Liver (tissue), 3 donors: ENCODE data around the gene SWT1.
"Not testable (repeated sequence)": the region's sequence is repeated elsewhere in the genome, so short reads cannot be mapped to it uniquely, and the experiment has no call there.

Experiments
- EGR1 ChIP-seq, 2 donors: IDR thresholded peaks; 2 replicates each; pipeline ENCODE4 v1.6.1; 2016 to 2018; ENCODE audit warnings: antibody characterized with exemption in 2 of 2, low read depth in 2 of 2
- FOXA1 ChIP-seq: IDR thresholded peaks from 2 replicates; pipeline ENCODE4 v1.6.1; 2016; ENCODE audit warnings: antibody characterized with exemption
- GABPA ChIP-seq, 2 donors: IDR thresholded peaks in 1 of 2; conservative IDR thresholded peaks in 1 of 2; 2 replicates each; pipeline ENCODE4 v1.6.1; 2016; ENCODE audit warnings: antibody characterized with exemption in 2 of 2, mild to moderate bottlenecking in 1 of 2, moderate library complexity in 1 of 2
- JUND ChIP-seq, 2 donors: IDR thresholded peaks; 2 replicates each; pipeline ENCODE4 v1.6.1; 2016; ENCODE audit warnings: antibody characterized with exemption in 2 of 2
- TAF1 ChIP-seq: conservative IDR thresholded peaks from 2 replicates; pipeline ENCODE4 v1.6.1; 2016; ENCODE audit warnings: antibody characterized with exemption, mild to moderate bottlenecking
- TF ChIP-seq, protein P1 (sequence below): fragments of 150-350 bp; IDR thresholded peaks from 2 replicates; pipeline ENCODE4 v1.5.1; 2017; ENCODE audit warnings: improper control_type of control experiment, low read depth, low read length; ENCODE audit not compliant: missing input control
- TF ChIP-seq, protein P2 (sequence below): IDR thresholded peaks from 2 replicates; pipeline ENCODE4 v1.6.1; 2016; ENCODE audit warnings: antibody characterized with exemption, mild to moderate bottlenecking
- TF ChIP-seq, protein P3 (sequence below): IDR thresholded peaks from 2 replicates; pipeline ENCODE4 v1.6.1; 2016; ENCODE audit warnings: antibody characterized with exemption
- donor health status: healthy.
- donor health status: healthy.

DNA sequence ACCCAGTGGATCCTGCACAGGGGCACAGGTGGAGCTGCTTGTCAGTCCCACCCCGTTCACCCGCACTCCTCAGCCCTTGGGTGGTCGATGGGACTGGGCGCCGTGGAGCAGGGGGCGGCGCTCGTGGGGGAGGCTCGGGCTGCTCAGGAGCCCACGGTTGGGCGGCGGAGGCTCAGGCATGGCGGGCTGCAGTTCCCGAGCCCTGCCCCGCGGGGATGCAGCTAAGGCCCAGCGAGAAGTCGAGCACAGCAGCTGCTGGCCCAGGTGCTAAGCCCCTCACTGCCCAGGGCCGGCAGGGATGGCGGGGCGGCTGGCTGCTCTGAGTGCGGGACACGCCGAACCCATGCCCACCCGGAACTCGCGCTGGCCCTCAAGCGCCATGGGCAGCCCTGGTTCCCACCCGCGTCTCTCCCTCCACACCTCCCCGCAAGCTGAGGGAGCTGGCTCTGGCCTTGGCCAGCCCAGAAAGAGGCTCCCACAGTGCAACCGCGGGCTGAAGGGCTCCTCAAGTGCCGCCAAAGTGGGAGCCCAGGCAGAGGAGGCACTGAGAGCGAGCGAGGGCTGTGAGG, 164.8 kb downstream of the SWT1 start:
- TF ChIP-seq, protein P1, sequence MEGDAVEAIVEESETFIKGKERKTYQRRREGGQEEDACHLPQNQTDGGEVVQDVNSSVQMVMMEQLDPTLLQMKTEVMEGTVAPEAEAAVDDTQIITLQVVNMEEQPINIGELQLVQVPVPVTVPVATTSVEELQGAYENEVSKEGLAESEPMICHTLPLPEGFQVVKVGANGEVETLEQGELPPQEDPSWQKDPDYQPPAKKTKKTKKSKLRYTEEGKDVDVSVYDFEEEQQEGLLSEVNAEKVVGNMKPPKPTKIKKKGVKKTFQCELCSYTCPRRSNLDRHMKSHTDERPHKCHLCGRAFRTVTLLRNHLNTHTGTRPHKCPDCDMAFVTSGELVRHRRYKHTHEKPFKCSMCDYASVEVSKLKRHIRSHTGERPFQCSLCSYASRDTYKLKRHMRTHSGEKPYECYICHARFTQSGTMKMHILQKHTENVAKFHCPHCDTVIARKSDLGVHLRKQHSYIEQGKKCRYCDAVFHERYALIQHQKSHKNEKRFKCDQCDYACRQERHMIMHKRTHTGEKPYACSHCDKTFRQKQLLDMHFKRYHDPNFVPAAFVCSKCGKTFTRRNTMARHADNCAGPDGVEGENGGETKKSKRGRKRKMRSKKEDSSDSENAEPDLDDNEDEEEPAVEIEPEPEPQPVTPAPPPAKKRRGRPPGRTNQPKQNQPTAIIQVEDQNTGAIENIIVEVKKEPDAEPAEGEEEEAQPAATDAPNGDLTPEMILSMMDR, result not testable (repeated sequence)
- TF ChIP-seq, protein P2, sequence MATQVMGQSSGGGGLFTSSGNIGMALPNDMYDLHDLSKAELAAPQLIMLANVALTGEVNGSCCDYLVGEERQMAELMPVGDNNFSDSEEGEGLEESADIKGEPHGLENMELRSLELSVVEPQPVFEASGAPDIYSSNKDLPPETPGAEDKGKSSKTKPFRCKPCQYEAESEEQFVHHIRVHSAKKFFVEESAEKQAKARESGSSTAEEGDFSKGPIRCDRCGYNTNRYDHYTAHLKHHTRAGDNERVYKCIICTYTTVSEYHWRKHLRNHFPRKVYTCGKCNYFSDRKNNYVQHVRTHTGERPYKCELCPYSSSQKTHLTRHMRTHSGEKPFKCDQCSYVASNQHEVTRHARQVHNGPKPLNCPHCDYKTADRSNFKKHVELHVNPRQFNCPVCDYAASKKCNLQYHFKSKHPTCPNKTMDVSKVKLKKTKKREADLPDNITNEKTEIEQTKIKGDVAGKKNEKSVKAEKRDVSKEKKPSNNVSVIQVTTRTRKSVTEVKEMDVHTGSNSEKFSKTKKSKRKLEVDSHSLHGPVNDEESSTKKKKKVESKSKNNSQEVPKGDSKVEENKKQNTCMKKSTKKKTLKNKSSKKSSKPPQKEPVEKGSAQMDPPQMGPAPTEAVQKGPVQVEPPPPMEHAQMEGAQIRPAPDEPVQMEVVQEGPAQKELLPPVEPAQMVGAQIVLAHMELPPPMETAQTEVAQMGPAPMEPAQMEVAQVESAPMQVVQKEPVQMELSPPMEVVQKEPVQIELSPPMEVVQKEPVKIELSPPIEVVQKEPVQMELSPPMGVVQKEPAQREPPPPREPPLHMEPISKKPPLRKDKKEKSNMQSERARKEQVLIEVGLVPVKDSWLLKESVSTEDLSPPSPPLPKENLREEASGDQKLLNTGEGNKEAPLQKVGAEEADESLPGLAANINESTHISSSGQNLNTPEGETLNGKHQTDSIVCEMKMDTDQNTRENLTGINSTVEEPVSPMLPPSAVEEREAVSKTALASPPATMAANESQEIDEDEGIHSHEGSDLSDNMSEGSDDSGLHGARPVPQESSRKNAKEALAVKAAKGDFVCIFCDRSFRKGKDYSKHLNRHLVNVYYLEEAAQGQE, result not testable (repeated sequence)
- not testable (repeated sequence) for TF ChIP-seq TAF1; JUND (IDR thresholded peaks at IDR 0.05); FOXA1; EGR1 (IDR thresholded peaks at IDR 0.05; ENCODE audit: low read depth in 2 of 2); GABPA (IDR thresholded peaks at IDR 0.05 in 1 of 2, conservative IDR thresholded peaks at IDR 0.05 in 1 of 2)
- TF ChIP-seq, protein P3, sequence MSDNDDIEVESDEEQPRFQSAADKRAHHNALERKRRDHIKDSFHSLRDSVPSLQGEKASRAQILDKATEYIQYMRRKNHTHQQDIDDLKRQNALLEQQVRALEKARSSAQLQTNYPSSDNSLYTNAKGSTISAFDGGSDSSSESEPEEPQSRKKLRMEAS, result not testable (repeated sequence)
